Astrocyte of the cerebellum (primary cell): Measurements from ENCODE around the gene HBZ.
"Not testable (repeated sequence)": the region's sequence is repeated elsewhere in the genome, so short reads cannot be mapped to it uniquely, and the experiment has no call there.

Source experiments
- DNase-seq: peaks from one replicate; pipeline ENCODE4 v3.0.0-alpha.2; 2011; ENCODE audit warnings: low read depth
- H3K4me3 ChIP-seq: 2 replicates; pipeline ENCODE4 v1.5.1; 2011; ENCODE audit warnings: mild to moderate bottlenecking, low read depth, low read length, moderate library complexity
- in situ Hi-C: cut with HindIII; loops from 2 replicates; pipeline ENCODE4 v1.10.0; 2017; ENCODE audit warnings: low sequenced_read_pairs
- TF ChIP-seq, protein P1 (sequence below): IDR thresholded peaks from 2 replicates; pipeline ENCODE4 v1.5.1; 2012; ENCODE audit warnings: low read length, low read depth, moderate library complexity, mild to moderate bottlenecking; ENCODE audit errors: missing control alignments

HBZ gene

DNA sequence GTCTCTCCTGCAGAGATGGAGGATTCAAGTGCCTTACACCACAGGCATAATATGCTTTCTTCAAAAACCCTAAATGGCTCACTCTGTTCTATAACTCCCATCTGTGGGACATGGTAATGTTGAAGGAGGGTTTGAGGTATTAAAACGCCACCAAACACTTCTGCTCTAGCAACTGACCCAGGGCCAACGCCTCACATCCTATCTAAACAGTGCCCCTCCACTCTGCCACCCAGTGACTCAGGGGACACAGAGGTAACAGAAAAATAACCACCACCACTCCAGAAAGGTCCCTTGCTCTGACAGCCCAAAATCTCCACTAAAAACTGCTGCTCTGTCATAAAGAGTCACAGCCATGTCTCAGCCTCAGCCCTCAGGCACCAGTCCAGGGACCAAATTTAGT is 31.7 kb upstream of the HBZ start:
- DNase-seq: no peak
- H3K4me3 ChIP-seq: no peak overlapping the region
- TF ChIP-seq, protein P1, sequence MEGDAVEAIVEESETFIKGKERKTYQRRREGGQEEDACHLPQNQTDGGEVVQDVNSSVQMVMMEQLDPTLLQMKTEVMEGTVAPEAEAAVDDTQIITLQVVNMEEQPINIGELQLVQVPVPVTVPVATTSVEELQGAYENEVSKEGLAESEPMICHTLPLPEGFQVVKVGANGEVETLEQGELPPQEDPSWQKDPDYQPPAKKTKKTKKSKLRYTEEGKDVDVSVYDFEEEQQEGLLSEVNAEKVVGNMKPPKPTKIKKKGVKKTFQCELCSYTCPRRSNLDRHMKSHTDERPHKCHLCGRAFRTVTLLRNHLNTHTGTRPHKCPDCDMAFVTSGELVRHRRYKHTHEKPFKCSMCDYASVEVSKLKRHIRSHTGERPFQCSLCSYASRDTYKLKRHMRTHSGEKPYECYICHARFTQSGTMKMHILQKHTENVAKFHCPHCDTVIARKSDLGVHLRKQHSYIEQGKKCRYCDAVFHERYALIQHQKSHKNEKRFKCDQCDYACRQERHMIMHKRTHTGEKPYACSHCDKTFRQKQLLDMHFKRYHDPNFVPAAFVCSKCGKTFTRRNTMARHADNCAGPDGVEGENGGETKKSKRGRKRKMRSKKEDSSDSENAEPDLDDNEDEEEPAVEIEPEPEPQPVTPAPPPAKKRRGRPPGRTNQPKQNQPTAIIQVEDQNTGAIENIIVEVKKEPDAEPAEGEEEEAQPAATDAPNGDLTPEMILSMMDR: no peak
- in situ Hi-C loops: no loop called here

DNA sequence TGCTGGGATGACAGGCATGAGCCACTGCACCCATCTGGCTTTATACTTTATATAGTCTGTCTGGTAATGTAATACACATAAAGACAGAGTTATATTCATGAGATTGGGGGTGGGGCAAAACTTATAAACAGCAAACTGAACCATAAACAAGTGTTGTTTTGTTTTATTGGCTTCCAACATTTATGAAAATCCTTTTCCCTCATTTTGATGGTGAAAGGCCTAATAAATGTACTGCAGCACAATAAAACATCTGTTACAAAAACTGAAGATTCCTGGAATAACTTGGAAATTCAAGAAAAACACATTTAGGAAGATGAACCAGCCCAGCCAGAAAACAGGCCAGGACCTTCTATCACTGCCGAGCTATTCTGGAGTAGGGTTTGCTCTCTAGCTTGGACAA is 30.1 kb upstream of the HBZ start:
- TF ChIP-seq, protein P1: no peak
- no peak overlapping the region for H3K4me3 ChIP-seq
- no peak for DNase-seq
- in situ Hi-C loops: no loop called here

DNA sequence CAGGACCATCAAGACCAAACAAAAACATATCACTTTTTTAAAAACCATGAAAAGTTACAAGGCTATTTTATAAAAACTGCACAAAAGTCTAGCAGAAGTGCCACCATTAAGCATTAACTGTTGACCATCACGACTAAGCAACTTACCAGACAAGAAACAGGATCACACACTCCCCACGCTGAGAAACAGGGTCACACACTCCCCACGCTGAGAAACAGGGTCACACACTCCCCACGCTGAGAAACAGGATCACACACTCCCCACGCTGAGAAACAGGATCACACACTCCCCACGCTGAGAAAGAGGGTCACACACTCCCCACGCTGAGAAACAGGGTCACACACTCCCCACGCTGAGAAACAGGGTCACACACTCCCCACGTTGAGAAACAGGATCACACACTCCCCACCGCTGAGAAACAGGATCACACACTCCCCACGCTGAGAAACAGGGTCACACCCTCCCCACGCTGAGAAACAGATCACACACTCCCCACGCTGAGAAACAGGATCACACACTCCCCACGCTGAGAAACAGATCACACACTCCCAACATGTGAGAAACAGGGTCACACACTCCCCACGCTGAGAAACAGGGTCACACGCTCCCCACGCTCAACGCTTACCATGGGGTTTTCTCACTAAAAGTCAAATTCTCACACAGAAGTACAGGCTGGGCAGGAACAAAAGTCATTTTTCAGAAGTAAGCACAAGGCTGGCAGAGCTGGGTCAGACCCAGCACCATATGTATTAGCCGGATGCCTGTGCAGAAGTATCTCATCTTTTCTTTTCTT is 28.7 kb upstream of the HBZ start:
- in situ Hi-C loops, DNase-seq, H3K4me3 ChIP-seq: not testable (repeated sequence)

DNA sequence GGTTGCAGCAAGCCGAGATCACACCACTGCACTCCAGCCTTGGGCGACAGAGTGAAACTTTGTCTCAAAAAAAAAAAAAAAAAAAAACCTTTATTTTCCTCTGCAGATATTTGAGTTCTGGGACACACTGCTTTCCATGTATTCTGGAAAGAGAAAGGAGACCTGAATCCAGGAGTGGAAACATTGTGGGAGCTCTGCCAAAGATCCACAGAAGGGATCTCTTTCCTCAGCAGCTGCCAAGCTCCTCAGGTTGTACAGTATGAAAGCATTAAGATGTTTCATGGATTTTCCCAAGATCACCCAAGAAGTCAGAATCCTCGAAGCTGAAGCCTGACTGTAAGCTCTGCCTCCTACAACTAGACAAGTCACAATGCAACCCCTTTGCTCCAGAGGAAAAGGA is 27.4 kb upstream of the HBZ start:
- in situ Hi-C loops: no loop called here
- DNase-seq: no peak
- no peak overlapping the region for H3K4me3 ChIP-seq
- TF ChIP-seq, protein P1: no peak

DNA sequence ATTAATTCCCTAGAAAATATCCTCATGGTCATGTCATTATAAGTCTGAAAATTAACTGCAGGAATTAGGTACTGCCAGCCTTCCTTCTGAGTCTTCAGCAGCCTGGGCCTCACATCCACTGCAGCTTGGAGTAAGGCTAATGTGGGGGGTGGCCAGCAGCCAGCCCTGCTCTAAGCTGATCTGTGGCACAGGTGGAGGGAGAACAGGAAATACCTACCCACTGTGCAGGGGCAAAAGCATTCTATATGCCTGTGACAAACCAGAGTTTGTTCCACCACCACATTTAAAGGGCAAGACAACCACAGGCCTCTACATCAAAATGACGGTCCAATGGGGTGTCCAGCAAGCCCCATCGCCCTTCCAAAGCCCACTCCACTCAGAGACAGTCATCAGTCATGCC is 23.4 kb upstream of the HBZ start:
- DNase-seq: no peak
- no peak overlapping the region for H3K4me3 ChIP-seq
- TF ChIP-seq, protein P1: no peak
- in situ Hi-C loops: no loop called here

GRCh38 chr16:130533-131173 is 21.8 kb upstream of the HBZ start:
- no peak overlapping the region for H3K4me3 ChIP-seq
- TF ChIP-seq, protein P1: no peak
- no peak for DNase-seq
- in situ Hi-C loops: no loop called here

DNA sequence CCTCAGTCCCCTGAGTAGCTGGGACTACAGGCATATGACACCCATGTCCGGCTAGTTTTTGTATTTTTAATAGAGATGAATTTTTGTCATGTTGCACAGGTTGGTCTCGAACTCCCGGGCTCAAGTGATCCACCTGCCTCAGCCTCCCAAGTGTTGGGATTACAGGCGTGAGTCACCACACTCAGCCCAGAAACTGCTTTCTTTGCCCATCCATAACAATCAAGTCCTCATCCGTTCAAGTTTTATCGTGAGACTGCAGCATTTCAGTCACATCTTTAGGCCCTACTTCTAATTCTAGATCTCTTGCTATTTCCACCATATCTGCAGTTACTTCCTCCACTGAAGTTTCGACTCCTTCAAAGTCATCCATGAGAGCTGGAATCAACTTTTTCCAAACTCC is 20.3 kb upstream of the HBZ start:
- no peak overlapping the region for H3K4me3 ChIP-seq
- DNase-seq: no peak
- in situ Hi-C loops: no loop called here
- TF ChIP-seq, protein P1: no peak
